Lung (tissue), 12 donors: ENCODE results near the gene CAMK1. TPM values are rescaled to one million over a fixed set of nuclear protein-coding genes. Genes with fewer than 3 reads are reported as not detected.
A peak's percentile ranks its signal among the peaks of the same experiment; 100 is the strongest.

Source experiments
- ATAC-seq: fragments of 200-7000 bp; cut with Tn5 transposase; one replicate; pipeline ENCODE4 v1.9.1; 2020; ENCODE audit warnings: moderate number of reproducible peaks; ENCODE audit not compliant: insufficient read depth, low FRiP score
- DNase-seq, 3 donors: peaks; one replicate each; pipeline ENCODE4 v3.0.0-alpha.2; 2013 to 2017
- H3K27ac ChIP-seq, 2 donors: one replicate each; pipeline ENCODE4 v1.5.1; 2013; ENCODE audit warnings: mild to moderate bottlenecking in 2 of 2, moderate library complexity in 2 of 2, control low read depth in 1 of 2, inconsistent platforms in 1 of 2, low read depth in 1 of 2, low read length in 1 of 2
- H3K27me3 ChIP-seq, 3 donors: one replicate each; pipeline ENCODE4 v1.5.1; 2013; ENCODE audit warnings: low read length in 2 of 3; ENCODE audit not compliant: control insufficient read depth in 3 of 3, insufficient read depth in 3 of 3
- H3K36me3 ChIP-seq, 4 donors: one replicate each; pipeline ENCODE4 v1.5.1; 2013; ENCODE audit warnings: low read length in 4 of 4, mild to moderate bottlenecking in 1 of 4, moderate library complexity in 1 of 4; ENCODE audit not compliant: control insufficient read depth in 4 of 4, insufficient read depth in 4 of 4
- H3K4me1 ChIP-seq, 5 donors: one replicate each; pipeline ENCODE4 v1.5.1; 2013; ENCODE audit warnings: low read length in 5 of 5, mild to moderate bottlenecking in 2 of 5, moderate library complexity in 1 of 5; ENCODE audit not compliant: control insufficient read depth in 5 of 5, insufficient read depth in 5 of 5
- H3K4me3 ChIP-seq: one replicate; pipeline ENCODE4 v1.5.1; 2013; ENCODE audit warnings: mild to moderate bottlenecking, control low read depth, moderate library complexity
- H3K9ac ChIP-seq, 2 donors: one replicate each; pipeline ENCODE4 v1.5.1; 2013; ENCODE audit warnings: low read length in 2 of 2, control low read depth in 1 of 2; ENCODE audit not compliant: insufficient read depth in 1 of 2
- H3K9me3 ChIP-seq, 4 donors: one replicate each; pipeline ENCODE4 v1.5.1; 2013; ENCODE audit warnings: low read length in 3 of 4, mild to moderate bottlenecking in 1 of 4, moderate library complexity in 1 of 4; ENCODE audit not compliant: control insufficient read depth in 4 of 4, insufficient read depth in 3 of 4
- CTCF ChIP-seq: IDR thresholded peaks from 2 replicates; pipeline ENCODE4 v1.5.1; 2012; ENCODE audit warnings: mild to moderate bottlenecking; ENCODE audit errors: control extremely low read depth, extremely low read depth
- WGBS, 2 donors: extraction: QIAGEN DNeasy Blood & Tissue Kit; methylation state at CpG; one replicate each; pipeline ENCODE4 v1.1.7; 2013; 5-methylcytosine and 5-hydroxymethylcytosine counted together
- polyA plus RNA-seq, 2 donors: library from polyadenylated mRNA; stranded (reverse); fragments of 200-250 nt; gene quantifications; one replicate each; pipeline ENCODE4 v1.2.1, GENCODE V29; 2013
- total RNA-seq, 2 donors: library from RNA; depleted of rRNA in 1 of 2; stranded (reverse); fragments of >200 nt in 1 of 2; gene quantifications; one replicate each; pipeline ENCODE4 v1.2.1, GENCODE V29; 2014 to 2021
- donor health status: control.
- donor health status: control.
- donor health status: Bipolar disorder and iron deficiency.
- donor health status: healthy.
- donor health status: DM: yes; HTN: yes; CAD: no.

CAMK1 gene
- total and polyA plus RNA-seq, 4 donors, result 21.7 to 43.9 (median 32.8) TPM

GRCh38 chr3:9767418-9767817 lies 2.3 kb downstream of the CAMK1 start:
- peak overlapping the region in 1 of 2 donors; percentile 48 for H3K27ac ChIP-seq
- TF ChIP-seq CTCF, result no peak
- H3K4me3 ChIP-seq, result no peak overlapping the region
- H3K9ac ChIP-seq, result no peak overlapping the region
- H3K36me3 ChIP-seq, result peaks cover 0 to 11% (median 11%) of the 10 kb centered on the region in 4 donors
- peaks cover 0 to 31% (median 5%) of the 10 kb centered on the region in 5 donors for H3K4me1 ChIP-seq
- no peaks in the 10 kb centered on the region for H3K9me3 ChIP-seq
- no peak for DNase-seq
- 51 to 53% methylated on average over 7 of the region's 7 CpGs for WGBS, 2 donors
- ATAC-seq, result no peak
- no peaks in the 10 kb centered on the region for H3K27me3 ChIP-seq

- peaks cover 0 to 28% (median 5%) of the 10 kb centered on the region in 5 donors for H3K4me1 ChIP-seq
- WGBS, 2 donors, result 93 to 94% methylated on average over 4 of the region's 4 CpGs
- H3K4me3 ChIP-seq, result no peak overlapping the region
- no peak overlapping the region for H3K9ac ChIP-seq
- ATAC-seq, result no peak
- H3K27ac ChIP-seq, result no peak overlapping the region
- H3K27me3 ChIP-seq, result no peaks in the 10 kb centered on the region
- TF ChIP-seq CTCF, result no peak
- H3K9me3 ChIP-seq, result no peaks in the 10 kb centered on the region
- DNase-seq, result no peak
- peaks cover 0 to 14% (median 12%) of the 10 kb centered on the region in 4 donors for H3K36me3 ChIP-seq
Observed at GRCh38 chr3:9765865-9766264, 3.9 kb downstream of the CAMK1 start.

- peaks cover 0 to 7% (median 0%) of the 10 kb centered on the region in 5 donors for H3K4me1 ChIP-seq
- DNase-seq, result no peak
- peaks cover 6 to 39% (median 31%) of the 10 kb centered on the region in 4 donors for H3K36me3 ChIP-seq
- TF ChIP-seq CTCF, result no peak
- H3K27me3 ChIP-seq, result no peaks in the 10 kb centered on the region
- no peak for ATAC-seq
- no peak overlapping the region for H3K4me3 ChIP-seq
- H3K9me3 ChIP-seq, result no peaks in the 10 kb centered on the region
- WGBS, 2 donors, result 94 to 96% methylated on average over 8 of the region's 8 CpGs
- H3K9ac ChIP-seq, result no peak overlapping the region
- no peak overlapping the region for H3K27ac ChIP-seq
Observed at GRCh38 chr3:9762871-9763270, 6.9 kb downstream of the CAMK1 start.

- no peak for TF ChIP-seq CTCF
- Histone ChIP-seq H3K9ac (no peak overlapping the region), H3K36me3 (peaks cover 6 to 39% (median 37%) of the 10 kb centered on the region in 4 donors), H3K9me3 (no peaks in the 10 kb centered on the region), H3K4me1 (no peaks in the 10 kb centered on the region), H3K4me3 (no peak overlapping the region), H3K27ac (no peak overlapping the region), H3K27me3 (no peaks in the 10 kb centered on the region)
- ATAC-seq (no peak), DNase-seq (no peak)
- 94 to 96% methylated on average over 5 of the region's 5 CpGs for WGBS, 2 donors
Observed at GRCh38 chr3:9761919-9762318, 7.8 kb downstream of the CAMK1 start.
